ENCODE data around the gene ANKRD36C. TPM values are rescaled to one million over a fixed set of nuclear protein-coding genes. Genes with fewer than 3 reads are reported as not detected.

ANKRD36C gene
- 0.86 and 4.8 TPM in 2 replicates for total RNA-seq

GRCh38 chr2:95991351-95992094 is at the start of gene ANKRD36C:
ANKRD36C (minus strand) TSS chr2:95991824; CDS start chr2:95991708, 116 bp downstream.

DNA sequence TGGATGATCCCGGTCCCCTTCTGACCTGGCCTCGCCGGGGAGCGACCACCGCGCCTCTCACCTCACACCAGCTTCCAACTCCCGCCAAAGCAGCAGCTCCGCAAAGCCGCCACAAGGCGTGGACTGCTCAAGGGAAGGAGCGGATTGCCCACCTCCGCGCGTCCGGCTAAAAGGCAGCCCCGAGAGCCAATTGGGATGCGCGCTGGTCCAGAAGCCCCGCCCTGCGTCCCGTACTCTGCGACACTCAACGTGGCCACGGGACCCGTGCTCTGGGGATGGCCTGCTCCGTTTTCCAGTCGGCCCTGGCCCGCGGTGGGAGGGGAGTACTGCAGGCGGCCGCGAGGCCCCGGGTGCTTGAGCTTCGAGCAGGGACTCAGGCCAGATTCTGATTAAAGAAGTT is 43.2 kb upstream of the ANKRD36C start, which contains the start of gene GPAT2:
TSS of gene GPAT2 (minus strand) at position 125 of the 400 bp plus-strand sequence. CDS start 2,557 bp downstream, outside the sequence.

Other genes starting within 250 kb of the ANKRD36C start
- gene GPAT2, start 43.1 kb upstream of the ANKRD36C start, total RNA-seq = 3.0 and 9.2 TPM in 2 replicates
- gene ADRA2B, start 124.7 kb upstream of the ANKRD36C start, total RNA-seq = not detected in 2 replicates
- not detected in 2 replicates for gene ASTL, start 146.7 kb upstream of the ANKRD36C start, total RNA-seq
- gene DUSP2, start 153.6 kb upstream of the ANKRD36C start, total RNA-seq = 2.6 and 3.5 TPM in 2 replicates
- 94.0 and 122 TPM in 2 replicates for gene STARD7, start 217.0 kb upstream of the ANKRD36C start, total RNA-seq